Measurements from ENCODE around the gene LRRFIP1. TPM values are rescaled to one million over a fixed set of nuclear protein-coding genes. Genes with fewer than 3 reads are reported as not detected.

LRRFIP1 gene, protein sequence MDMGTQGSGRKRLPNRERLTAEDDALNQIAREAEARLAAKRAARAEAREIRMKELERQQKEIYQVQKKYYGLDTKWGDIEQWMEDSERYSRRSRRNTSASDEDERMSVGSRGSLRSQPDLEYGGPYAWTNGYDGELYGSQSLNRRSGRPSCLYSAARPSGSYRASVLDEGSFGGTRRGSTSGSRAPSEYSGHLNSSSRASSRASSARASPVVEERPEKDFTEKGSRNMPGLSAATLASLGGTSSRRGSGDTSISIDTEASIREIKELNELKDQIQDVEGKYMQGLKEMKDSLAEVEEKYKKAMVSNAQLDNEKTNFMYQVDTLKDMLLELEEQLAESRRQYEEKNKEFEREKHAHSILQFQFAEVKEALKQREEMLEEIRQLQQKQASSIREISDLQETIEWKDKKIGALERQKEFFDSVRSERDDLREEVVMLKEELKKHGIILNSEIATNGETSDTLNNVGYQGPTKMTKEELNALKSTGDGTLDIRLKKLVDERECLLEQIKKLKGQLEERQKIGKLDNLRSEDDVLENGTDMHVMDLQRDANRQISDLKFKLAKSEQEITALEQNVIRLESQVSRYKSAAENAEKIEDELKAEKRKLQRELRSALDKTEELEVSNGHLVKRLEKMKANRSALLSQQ
- total RNA-seq (100 to 1,000 TPM; 175 to 225 TPM), total RNA-seq (204 to 314 reads per million in 2 donors)

DNA sequence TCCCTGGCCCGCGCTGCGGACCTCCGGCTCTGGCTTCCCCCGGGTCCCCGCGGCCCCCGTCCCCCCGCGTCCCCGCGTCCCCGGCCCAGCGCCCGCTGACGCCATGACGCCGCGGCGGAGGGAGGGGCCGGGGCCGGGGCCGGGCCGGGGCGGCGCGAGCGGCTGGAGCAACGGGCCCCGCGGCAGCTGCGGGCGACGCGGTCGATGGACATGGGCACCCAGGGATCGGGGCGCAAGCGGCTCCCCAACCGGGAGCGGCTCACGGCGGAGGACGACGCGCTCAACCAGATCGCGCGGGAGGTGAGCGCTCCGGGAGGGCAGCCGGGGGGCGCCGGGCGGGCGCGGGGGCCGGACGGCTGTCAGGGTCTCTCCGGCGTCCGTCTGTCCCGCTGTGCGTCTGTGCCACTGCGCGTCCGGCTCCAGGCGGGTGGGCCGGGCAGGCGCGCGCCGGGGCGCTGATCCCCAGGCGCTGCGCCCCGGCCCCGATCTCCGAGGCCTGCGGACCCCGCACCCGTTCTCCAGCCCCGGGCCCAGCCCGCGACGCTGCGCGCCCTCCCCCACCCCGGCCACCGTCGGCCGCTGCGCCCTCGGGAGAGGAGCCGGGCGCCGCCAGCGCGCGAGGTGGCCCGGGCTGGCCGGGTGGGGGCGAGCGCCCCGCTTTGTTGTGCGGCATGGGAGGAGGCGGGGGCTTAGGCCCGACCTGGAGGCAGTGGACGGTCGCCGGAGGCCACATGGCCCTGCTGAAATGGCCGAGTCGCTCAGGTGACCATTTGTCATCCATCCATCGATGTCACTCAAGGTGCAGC, at the start of gene LRRFIP1:
Gene LRRFIP1, plus strand, starts transcription at position 147 of the 806 bp plus-strand sequence. Its CDS starts 58 bp downstream, at position 205.
- DNase-seq, result no peak
- H3K36me3 Mint-ChIP-seq (ENCODE audit: low read depth), result no peaks in the 10 kb centered on the region
- ATAC-seq, result peak; percentile 63

DNA sequence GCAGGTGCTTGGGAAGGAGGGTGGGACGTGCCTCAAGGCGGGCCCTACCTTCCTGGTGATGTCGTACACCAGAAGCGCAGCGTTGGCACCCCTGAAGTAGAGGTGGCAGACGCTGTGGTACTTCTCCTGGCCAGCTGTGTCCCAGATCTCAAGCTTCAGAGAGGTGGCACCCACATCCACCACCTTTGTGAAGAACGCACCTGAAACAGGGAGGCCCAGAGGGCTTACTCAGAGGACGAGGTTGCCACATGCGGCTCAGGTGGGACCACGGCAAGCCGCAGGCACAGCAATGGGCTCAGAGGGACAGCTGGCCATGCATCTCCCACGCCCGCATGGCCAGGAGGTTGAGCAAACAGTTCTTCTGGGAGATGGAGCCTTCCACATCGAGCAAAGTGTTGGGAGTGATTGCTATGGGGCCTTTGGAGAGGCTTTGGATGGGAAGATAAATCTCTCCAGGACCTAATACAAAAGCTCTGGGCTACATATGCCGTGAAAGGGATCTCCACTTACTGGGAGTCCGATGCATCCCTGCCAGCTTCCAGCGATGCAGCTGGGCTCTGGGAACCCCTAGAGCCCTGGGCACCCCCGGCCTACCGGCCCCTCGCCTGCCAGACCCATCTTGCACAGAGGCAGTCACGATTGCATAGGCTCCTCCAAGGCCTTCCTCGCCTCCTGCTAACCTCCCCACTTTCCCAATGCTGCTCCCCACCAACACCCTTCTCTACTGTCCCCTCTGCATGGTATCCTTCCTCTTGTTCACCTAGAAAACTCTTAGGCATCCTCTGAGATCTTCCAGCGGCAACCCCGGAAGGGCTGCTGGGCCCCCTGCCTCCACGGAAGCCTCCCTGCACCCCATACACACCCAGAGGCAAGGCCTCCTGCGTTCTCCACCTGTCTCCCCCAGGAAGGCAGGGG, 49.2 kb upstream of the LRRFIP1 start:
- DNase-seq (no peak), ATAC-seq (no peak)
- H3K27ac Mint-ChIP-seq, result no peak overlapping the region
- no peaks in the 10 kb centered on the region for H3K9me3 ChIP-seq (ENCODE audit: control insufficient read depth, low read length, poor library complexity, severe bottlenecking)
- H3K27me3 Mint-ChIP-seq, result peaks cover 25% of the 10 kb centered on the region
- no peak overlapping the region for H3K4me3 Mint-ChIP-seq
- no peaks in the 10 kb centered on the region for H3K4me1 Mint-ChIP-seq
- H3K36me3 Mint-ChIP-seq (ENCODE audit: low read depth), result no peaks in the 10 kb centered on the region

More for the DNA sequence above, at the start of gene LRRFIP1:
- Mint-ChIP-seq H3K4me1 (peaks cover 10% of the 10 kb centered on the region), H3K27ac (peak within 1 kb of the TSS; percentile 9), H3K27me3 (peaks cover 34% of the 10 kb centered on the region), H3K4me3 (peak within 1 kb of the TSS; percentile 84)
- H3K9me3 ChIP-seq (ENCODE audit: control insufficient read depth, low read length, poor library complexity, severe bottlenecking), result no peaks in the 10 kb centered on the region

DNA sequence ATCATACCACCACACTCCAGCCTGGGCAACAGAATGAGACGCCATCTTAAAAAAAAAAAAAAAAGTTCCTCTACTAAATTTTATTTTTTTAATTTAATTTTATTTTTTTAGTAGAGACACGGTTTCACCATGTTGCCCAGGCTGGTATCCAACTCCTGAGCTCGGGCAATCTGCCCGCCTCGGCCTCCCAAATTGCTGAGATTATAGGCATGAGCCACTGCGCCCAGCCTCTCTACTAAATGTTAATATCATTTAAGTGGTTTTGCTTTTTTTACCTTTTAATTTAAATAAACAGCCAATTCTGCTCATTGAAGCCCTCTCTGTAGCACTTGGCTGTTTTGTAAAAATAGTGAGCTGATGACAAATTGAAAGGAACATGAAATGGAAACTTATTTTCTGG, 46.1 kb upstream of the LRRFIP1 start:
- Mint-ChIP-seq H3K27ac (no peak overlapping the region), H3K27me3 (peaks cover 12% of the 10 kb centered on the region)

DNA sequence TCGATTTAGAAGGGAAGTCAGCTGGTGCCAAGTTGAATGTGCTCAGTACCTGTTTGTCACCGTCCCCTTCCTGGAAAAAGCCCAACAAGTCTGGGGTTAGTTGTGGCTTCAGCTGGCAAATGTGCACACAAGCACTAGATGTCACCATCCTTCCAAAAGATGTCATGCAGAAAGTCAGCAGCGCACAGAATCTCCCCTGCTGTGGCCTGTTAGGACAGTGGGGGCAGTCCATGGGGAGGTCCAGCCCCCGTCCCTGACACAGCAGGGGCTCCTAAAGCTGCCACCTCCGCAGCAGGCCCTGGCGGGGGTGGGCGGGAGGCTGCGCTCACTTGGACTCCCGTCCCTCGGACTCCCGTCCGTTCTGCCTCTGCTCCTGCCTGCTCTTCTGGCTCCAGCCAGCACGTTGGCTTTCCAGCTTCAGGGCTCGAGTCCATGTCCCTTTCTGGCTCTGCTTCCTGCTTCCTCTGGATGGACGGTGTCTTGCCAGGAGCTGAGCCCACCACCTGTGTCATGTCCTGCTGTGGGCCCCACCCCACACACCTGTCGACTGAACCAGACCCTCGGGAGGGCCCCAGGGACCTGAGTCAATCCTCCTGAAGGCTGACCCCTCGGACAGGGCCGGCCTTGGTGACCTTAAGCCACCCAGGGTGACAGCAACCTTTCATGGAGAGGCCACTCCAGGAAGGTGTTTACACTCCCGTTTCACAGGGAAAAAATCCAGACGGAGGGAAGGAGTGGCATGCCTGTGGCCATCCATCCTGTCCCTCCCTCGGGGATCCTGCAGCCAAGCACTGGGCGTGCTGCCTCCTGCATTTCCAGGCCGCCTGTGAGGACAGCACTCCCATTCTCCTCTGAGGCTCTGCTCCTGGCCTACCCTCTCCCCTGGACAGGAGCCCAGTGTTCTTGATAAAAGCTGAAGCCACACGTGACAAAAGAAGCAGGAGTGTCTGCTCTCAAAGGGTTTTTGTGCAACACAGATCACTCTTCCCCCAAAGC, 45.3 kb upstream of the LRRFIP1 start:
- Mint-ChIP-seq H3K27me3 (peaks cover 12% of the 10 kb centered on the region), H3K4me3 (no peak overlapping the region), H3K36me3 (ENCODE audit: low read depth) (no peaks in the 10 kb centered on the region), H3K27ac (no peak overlapping the region), H3K4me1 (no peaks in the 10 kb centered on the region)
- H3K9me3 ChIP-seq (ENCODE audit: control insufficient read depth, low read length, poor library complexity, severe bottlenecking), result no peaks in the 10 kb centered on the region
- ATAC-seq, result peak; percentile 70
- DNase-seq, result no peak

More for the DNA sequence above, 46.1 kb upstream of the LRRFIP1 start:
- H3K4me1 Mint-ChIP-seq, result no peaks in the 10 kb centered on the region
- H3K36me3 Mint-ChIP-seq (ENCODE audit: low read depth), result no peaks in the 10 kb centered on the region
- H3K4me3 Mint-ChIP-seq, result no peak overlapping the region
- ATAC-seq, result no peak
- DNase-seq, result no peak
- H3K9me3 ChIP-seq (ENCODE audit: control insufficient read depth, low read length, poor library complexity, severe bottlenecking), result no peaks in the 10 kb centered on the region

DNA sequence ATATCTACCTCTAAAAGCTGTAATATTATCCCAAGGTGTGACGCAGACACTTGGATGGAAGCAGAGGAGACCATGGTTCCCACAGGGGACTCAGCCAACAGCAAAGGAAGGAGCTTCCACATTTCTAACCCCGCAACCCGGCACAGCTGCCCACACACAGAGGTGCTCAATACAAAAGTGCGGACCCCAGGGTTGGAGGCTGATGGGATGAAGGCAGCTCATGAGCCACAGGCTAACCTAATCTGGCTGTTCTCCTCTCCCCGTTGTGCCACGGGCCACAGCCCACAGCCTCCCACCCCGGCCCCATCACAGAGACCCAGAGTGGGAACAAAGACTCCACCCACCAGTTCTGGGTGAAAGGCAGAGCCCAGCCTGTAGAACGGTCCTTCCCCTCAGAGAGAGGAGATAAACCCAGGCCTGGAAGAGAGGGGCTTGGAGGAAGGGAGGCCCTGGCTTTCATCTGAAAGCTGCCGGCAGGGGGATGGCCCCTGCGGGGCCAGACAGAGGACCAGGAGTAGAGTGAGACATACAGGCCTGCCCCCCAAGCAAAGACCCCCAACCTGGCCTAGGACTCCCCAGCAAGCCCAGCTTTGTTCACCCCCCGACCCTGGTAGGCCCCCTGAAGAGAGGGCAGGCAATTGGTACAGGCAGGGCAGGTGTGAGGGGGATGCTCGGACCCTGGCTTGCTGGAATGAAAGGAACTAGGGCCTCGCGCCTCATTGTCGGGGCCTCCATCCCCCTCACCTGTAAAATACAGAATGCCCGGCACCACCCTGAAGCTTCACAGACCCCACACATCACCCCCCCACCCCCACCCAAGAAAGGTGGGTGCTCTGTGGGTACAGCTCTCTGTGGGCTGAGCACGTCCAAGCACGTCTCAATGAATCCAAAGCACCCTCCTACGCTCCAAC, 43.7 kb upstream of the LRRFIP1 start:
- no peaks in the 10 kb centered on the region for H3K9me3 ChIP-seq (ENCODE audit: control insufficient read depth, low read length, poor library complexity, severe bottlenecking)
- H3K27me3 Mint-ChIP-seq, result peaks cover 14% of the 10 kb centered on the region
- H3K36me3 Mint-ChIP-seq (ENCODE audit: low read depth), result no peaks in the 10 kb centered on the region
- no peak overlapping the region for H3K27ac Mint-ChIP-seq
- no peaks in the 10 kb centered on the region for H3K4me1 Mint-ChIP-seq
- DNase-seq (no peak), ATAC-seq (no peak)
- no peak overlapping the region for H3K4me3 Mint-ChIP-seq

DNA sequence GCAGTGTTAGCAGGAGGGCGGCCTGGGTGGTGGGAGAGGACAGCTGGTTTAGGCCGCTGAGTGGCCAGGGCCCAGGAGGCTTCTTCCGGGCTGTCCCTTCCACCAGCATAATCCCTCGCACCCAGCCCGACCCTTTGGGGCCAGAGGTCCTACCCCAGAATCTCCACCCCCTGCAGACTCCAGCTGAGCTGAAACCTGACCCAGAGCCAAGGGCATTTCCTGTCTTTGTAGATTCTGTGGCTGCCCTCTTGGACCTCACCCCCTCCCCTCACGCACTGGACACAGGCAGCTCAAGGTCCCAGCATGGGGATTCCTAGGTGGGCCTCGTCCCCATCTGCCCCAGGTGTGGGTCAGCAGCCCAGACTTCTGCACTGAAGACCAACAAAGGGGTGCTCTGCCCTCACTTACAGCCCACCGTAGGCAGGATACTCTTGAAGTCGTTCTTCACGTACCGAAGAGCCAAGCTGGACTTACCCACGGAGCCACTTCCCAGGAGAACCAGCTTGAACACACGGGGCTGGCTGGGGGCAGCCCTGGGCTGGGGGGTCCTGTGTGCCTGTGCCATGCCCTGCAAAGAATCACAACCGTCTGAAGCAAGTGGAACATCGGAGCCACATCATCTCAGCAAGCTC, 41.7 kb upstream of the LRRFIP1 start:
- ATAC-seq (no peak), DNase-seq (no peak)
- peaks cover 2% of the 10 kb centered on the region for H3K4me1 Mint-ChIP-seq
- no peaks in the 10 kb centered on the region for H3K9me3 ChIP-seq (ENCODE audit: control insufficient read depth, low read length, poor library complexity, severe bottlenecking)
- H3K36me3 Mint-ChIP-seq (ENCODE audit: low read depth), result no peaks in the 10 kb centered on the region
- H3K27ac Mint-ChIP-seq, result no peak overlapping the region
- peaks cover 13% of the 10 kb centered on the region for H3K27me3 Mint-ChIP-seq
- no peak overlapping the region for H3K4me3 Mint-ChIP-seq

DNA sequence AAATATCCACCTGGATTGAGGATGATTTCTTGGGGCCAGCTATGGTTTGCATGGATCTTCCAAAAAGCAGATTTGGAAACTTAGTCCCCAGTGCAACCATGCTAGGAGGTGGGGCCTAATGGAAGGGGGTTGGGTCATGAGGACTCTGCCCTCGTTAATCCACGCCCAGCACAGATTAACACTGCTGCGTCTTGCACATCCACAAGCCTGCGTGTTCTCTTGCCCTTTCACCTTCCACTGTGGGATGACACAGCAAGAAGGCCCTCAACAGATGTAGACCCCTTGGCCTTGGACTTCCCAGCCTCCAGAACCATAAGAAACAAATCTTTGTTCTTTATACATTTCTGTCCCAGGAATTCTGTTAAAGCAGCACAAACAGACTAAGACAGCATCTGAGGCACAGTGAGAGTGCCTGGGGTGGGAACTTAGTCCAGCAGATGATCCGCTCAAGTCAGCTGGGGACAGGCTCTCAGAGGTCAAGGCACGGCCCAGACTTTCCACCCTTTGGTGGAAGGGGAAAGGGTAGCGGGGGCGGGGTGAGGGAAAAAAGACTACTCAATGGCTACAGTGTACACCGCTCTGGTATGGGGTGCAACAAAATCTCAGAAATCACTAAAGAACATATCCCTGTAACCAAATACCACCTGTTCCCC, 39.2 kb upstream of the LRRFIP1 start:
- peaks cover 6% of the 10 kb centered on the region for H3K4me1 Mint-ChIP-seq

DNA sequence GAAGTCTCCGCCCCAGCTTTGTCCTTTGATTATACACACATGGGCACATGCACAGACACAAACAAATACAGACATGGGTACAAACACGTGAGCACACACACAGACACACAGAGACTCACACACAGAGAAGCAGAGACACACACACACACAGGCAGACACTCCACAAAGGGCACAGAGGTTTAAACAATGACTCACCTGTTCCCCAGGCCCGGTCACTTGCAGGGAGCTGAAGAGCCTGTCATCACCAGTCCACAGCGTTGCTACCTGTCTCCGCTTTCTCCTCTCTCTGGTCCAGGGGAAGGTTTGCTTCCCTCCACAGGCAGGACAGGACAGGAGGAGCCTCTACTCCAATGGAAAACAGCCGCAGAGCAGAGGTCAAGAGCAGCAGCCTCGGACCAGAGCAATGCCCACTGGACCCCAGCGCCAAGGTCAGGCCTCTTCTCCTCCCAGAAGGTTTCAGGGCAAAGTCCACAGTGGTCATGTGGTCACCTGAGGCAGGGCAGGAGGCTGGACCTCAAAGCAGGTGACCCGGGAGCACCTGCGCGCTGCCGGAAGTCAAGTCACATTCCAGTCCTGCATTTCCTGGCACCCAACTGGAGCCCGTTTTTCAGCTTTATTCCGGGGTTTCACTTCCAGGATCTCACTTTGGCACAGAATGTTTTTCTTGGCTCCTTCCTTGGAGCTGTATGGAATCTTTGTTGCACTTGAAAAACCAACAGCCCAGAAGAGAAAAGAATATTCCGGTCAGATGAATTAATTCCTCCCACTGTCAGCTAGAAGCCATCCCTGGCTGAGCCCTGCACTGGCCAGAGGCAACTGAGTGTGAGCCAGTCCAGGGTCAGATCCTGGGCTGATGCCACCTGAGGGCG, 36.9 kb upstream of the LRRFIP1 start, which contains the start of gene RAB17:
Gene RAB17, minus strand, starts transcription at position 463 of the 869 bp plus-strand sequence. CDS start 4,580 bp downstream, outside the sequence.
- H3K4me3 Mint-ChIP-seq, result peak within 1 kb of the TSS; percentile 62
- H3K9me3 ChIP-seq (ENCODE audit: control insufficient read depth, low read length, poor library complexity, severe bottlenecking), result no peaks in the 10 kb centered on the region
- no peaks in the 10 kb centered on the region for H3K36me3 Mint-ChIP-seq (ENCODE audit: low read depth)

More for the DNA sequence above, 39.2 kb upstream of the LRRFIP1 start:
- H3K27me3 Mint-ChIP-seq, result peaks cover 13% of the 10 kb centered on the region
- no peak overlapping the region for H3K27ac Mint-ChIP-seq
- no peaks in the 10 kb centered on the region for H3K9me3 ChIP-seq (ENCODE audit: control insufficient read depth, low read length, poor library complexity, severe bottlenecking)
- ATAC-seq, result no peak
- no peak overlapping the region for H3K4me3 Mint-ChIP-seq
- H3K36me3 Mint-ChIP-seq (ENCODE audit: low read depth), result no peaks in the 10 kb centered on the region
- no peak for DNase-seq

DNA sequence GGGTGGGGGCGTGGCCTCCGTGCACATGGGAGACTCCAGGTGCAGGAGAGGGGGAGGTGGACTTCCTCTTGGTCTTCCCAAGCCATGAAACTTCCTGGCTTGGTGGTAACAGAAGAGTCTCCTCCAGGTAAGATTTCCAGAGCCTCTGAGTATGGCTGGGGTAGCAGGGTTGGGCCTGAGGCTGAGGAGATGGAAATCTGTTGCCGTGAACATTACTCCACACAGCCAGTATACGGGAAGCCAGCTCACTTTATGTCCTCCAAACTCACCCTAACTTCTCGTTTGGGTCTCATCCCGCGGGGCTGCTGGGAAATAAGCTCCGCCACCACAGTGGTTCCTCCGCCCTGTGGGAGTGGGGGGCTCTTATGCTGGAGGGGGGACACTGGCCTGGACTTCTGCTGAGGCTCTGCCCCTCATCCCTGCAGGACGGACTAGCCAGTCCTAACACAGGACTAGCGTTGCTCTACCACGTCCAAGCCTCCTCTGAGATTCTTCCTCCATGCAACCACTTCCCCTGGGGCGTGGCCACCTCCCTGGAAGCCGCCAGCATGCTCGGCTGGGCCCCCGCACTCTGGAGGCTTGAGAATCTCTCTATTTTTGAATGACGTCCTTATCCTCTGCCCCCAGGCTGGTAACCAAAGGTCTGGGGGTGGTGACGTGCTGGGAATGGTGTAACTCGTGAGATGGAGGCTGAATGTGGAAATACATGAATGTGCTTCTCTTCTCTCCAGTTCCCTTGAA, 36.1 kb upstream of the LRRFIP1 start:
- no peaks in the 10 kb centered on the region for H3K9me3 ChIP-seq (ENCODE audit: control insufficient read depth, low read length, poor library complexity, severe bottlenecking)
- no peak for DNase-seq
- Mint-ChIP-seq H3K4me1 (peaks cover 6% of the 10 kb centered on the region), H3K4me3 (peak overlapping the region; percentile 62), H3K27ac (no peak overlapping the region), H3K27me3 (peaks cover 13% of the 10 kb centered on the region), H3K36me3 (ENCODE audit: low read depth) (no peaks in the 10 kb centered on the region)
- no peak for ATAC-seq

More for the DNA sequence above, 36.9 kb upstream of the LRRFIP1 start, which contains the start of gene RAB17:
- Mint-ChIP-seq H3K27me3 (peaks cover 13% of the 10 kb centered on the region), H3K4me1 (peaks cover 6% of the 10 kb centered on the region), H3K27ac (no peak within 1 kb of the TSS)
- DNase-seq (no peak), ATAC-seq (no peak)

Measured in T-helper 17 cell (primary cell).